ENCODE data around the gene HDAC8.
"Not testable (repeated sequence)": the region's sequence is repeated elsewhere in the genome, so short reads cannot be mapped to it uniquely, and the experiment has no call there.

Gene HDAC8

GRCh38 chrX:72409993-72410392 lies 162.7 kb downstream of the HDAC8 start:
- Histone ChIP-seq H3K27ac (ENCODE audit: insufficient read depth, low read length, poor library complexity, severe bottlenecking) (no peak overlapping the region), H3K4me1 (ENCODE audit: control insufficient read depth, insufficient read depth, low read length, poor library complexity, severe bottlenecking) (no peaks in the 10 kb centered on the region), H3K9me3 (ENCODE audit: control insufficient read depth, low read length) (no peaks in the 10 kb centered on the region), H3K27me3 (replicated peaks; ENCODE audit: control insufficient read depth, insufficient read depth, low read length, poor library complexity, severe bottlenecking) (no peaks in the 10 kb centered on the region), H3K4me3 (ENCODE audit: insufficient read depth, low read depth, low read length, poor library complexity, severe bottlenecking) (no peak overlapping the region), H3K36me3 (ENCODE audit: control insufficient read depth, insufficient read depth, low read length) (no peaks in the 10 kb centered on the region)
- DNase-seq: no peak

- H3K27me3 ChIP-seq (replicated peaks; ENCODE audit: control insufficient read depth, insufficient read depth, low read length, poor library complexity, severe bottlenecking): no peaks in the 10 kb centered on the region
- DNase-seq: no peak
- no peak overlapping the region for H3K4me3 ChIP-seq (ENCODE audit: insufficient read depth, low read depth, low read length, poor library complexity, severe bottlenecking)
- H3K4me1 ChIP-seq (ENCODE audit: control insufficient read depth, insufficient read depth, low read length, poor library complexity, severe bottlenecking): no peaks in the 10 kb centered on the region
- no peak overlapping the region for H3K27ac ChIP-seq (ENCODE audit: insufficient read depth, low read length, poor library complexity, severe bottlenecking)
- H3K9me3 ChIP-seq (ENCODE audit: control insufficient read depth, low read length): no peaks in the 10 kb centered on the region
- H3K36me3 ChIP-seq (ENCODE audit: control insufficient read depth, insufficient read depth, low read length): no peaks in the 10 kb centered on the region
Measured at GRCh38 chrX:72408885-72409284, 163.8 kb downstream of the HDAC8 start.

GRCh38 chrX:72405136-72405535 lies 167.5 kb downstream of the HDAC8 start:
- H3K36me3 ChIP-seq (ENCODE audit: control insufficient read depth, insufficient read depth, low read length); H3K9me3 ChIP-seq (ENCODE audit: control insufficient read depth, low read length); DNase-seq; H3K4me1 ChIP-seq (ENCODE audit: control insufficient read depth, insufficient read depth, low read length, poor library complexity, severe bottlenecking); H3K27me3 ChIP-seq (replicated peaks; ENCODE audit: control insufficient read depth, insufficient read depth, low read length, poor library complexity, severe bottlenecking); H3K4me3 ChIP-seq (ENCODE audit: insufficient read depth, low read depth, low read length, poor library complexity, severe bottlenecking); H3K27ac ChIP-seq (ENCODE audit: insufficient read depth, low read length, poor library complexity, severe bottlenecking): not testable (repeated sequence)

- Histone ChIP-seq H3K27ac (ENCODE audit: insufficient read depth, low read length, poor library complexity, severe bottlenecking) (no peak overlapping the region), H3K27me3 (replicated peaks; ENCODE audit: control insufficient read depth, insufficient read depth, low read length, poor library complexity, severe bottlenecking) (no peaks in the 10 kb centered on the region), H3K4me1 (ENCODE audit: control insufficient read depth, insufficient read depth, low read length, poor library complexity, severe bottlenecking) (no peaks in the 10 kb centered on the region), H3K9me3 (ENCODE audit: control insufficient read depth, low read length) (no peaks in the 10 kb centered on the region), H3K36me3 (ENCODE audit: control insufficient read depth, insufficient read depth, low read length) (no peaks in the 10 kb centered on the region), H3K4me3 (ENCODE audit: insufficient read depth, low read depth, low read length, poor library complexity, severe bottlenecking) (no peak overlapping the region)
- no peak for DNase-seq
Measured at GRCh38 chrX:72402614-72403013, 170.0 kb downstream of the HDAC8 start.

- no peaks in the 10 kb centered on the region for H3K27me3 ChIP-seq (replicated peaks; ENCODE audit: control insufficient read depth, insufficient read depth, low read length, poor library complexity, severe bottlenecking)
- no peak for DNase-seq
- no peak overlapping the region for H3K4me3 ChIP-seq (ENCODE audit: insufficient read depth, low read depth, low read length, poor library complexity, severe bottlenecking)
- H3K4me1 ChIP-seq (ENCODE audit: control insufficient read depth, insufficient read depth, low read length, poor library complexity, severe bottlenecking): no peaks in the 10 kb centered on the region
- no peak overlapping the region for H3K27ac ChIP-seq (ENCODE audit: insufficient read depth, low read length, poor library complexity, severe bottlenecking)
- no peaks in the 10 kb centered on the region for H3K36me3 ChIP-seq (ENCODE audit: control insufficient read depth, insufficient read depth, low read length)
- no peaks in the 10 kb centered on the region for H3K9me3 ChIP-seq (ENCODE audit: control insufficient read depth, low read length)
Measured at GRCh38 chrX:72399816-72400215, 172.8 kb downstream of the HDAC8 start.

GRCh38 chrX:72396117-72396516 lies 176.5 kb downstream of the HDAC8 start:
- no peaks in the 10 kb centered on the region for H3K27me3 ChIP-seq (replicated peaks; ENCODE audit: control insufficient read depth, insufficient read depth, low read length, poor library complexity, severe bottlenecking)
- no peaks in the 10 kb centered on the region for H3K9me3 ChIP-seq (ENCODE audit: control insufficient read depth, low read length)
- no peak overlapping the region for H3K27ac ChIP-seq (ENCODE audit: insufficient read depth, low read length, poor library complexity, severe bottlenecking)
- no peaks in the 10 kb centered on the region for H3K4me1 ChIP-seq (ENCODE audit: control insufficient read depth, insufficient read depth, low read length, poor library complexity, severe bottlenecking)
- no peaks in the 10 kb centered on the region for H3K36me3 ChIP-seq (ENCODE audit: control insufficient read depth, insufficient read depth, low read length)
- no peak for DNase-seq
- no peak overlapping the region for H3K4me3 ChIP-seq (ENCODE audit: insufficient read depth, low read depth, low read length, poor library complexity, severe bottlenecking)

GRCh38 chrX:72395237-72395636 lies 177.4 kb downstream of the HDAC8 start:
- Histone ChIP-seq H3K27ac (ENCODE audit: insufficient read depth, low read length, poor library complexity, severe bottlenecking) (no peak overlapping the region), H3K36me3 (ENCODE audit: control insufficient read depth, insufficient read depth, low read length) (no peaks in the 10 kb centered on the region), H3K9me3 (ENCODE audit: control insufficient read depth, low read length) (no peaks in the 10 kb centered on the region), H3K4me3 (ENCODE audit: insufficient read depth, low read depth, low read length, poor library complexity, severe bottlenecking) (no peak overlapping the region), H3K4me1 (ENCODE audit: control insufficient read depth, insufficient read depth, low read length, poor library complexity, severe bottlenecking) (no peaks in the 10 kb centered on the region), H3K27me3 (replicated peaks; ENCODE audit: control insufficient read depth, insufficient read depth, low read length, poor library complexity, severe bottlenecking) (no peaks in the 10 kb centered on the region)
- no peak for DNase-seq

- no peaks in the 10 kb centered on the region for H3K4me1 ChIP-seq (ENCODE audit: control insufficient read depth, insufficient read depth, low read length, poor library complexity, severe bottlenecking)
- DNase-seq: no peak
- H3K36me3 ChIP-seq (ENCODE audit: control insufficient read depth, insufficient read depth, low read length): no peaks in the 10 kb centered on the region
- H3K27me3 ChIP-seq (replicated peaks; ENCODE audit: control insufficient read depth, insufficient read depth, low read length, poor library complexity, severe bottlenecking): no peaks in the 10 kb centered on the region
- H3K9me3 ChIP-seq (ENCODE audit: control insufficient read depth, low read length): no peaks in the 10 kb centered on the region
- H3K4me3 ChIP-seq (ENCODE audit: insufficient read depth, low read depth, low read length, poor library complexity, severe bottlenecking): no peak overlapping the region
- H3K27ac ChIP-seq (ENCODE audit: insufficient read depth, low read length, poor library complexity, severe bottlenecking): no peak overlapping the region
Measured at GRCh38 chrX:72394518-72395170, 178.0 kb downstream of the HDAC8 start.

- Histone ChIP-seq H3K36me3 (ENCODE audit: control insufficient read depth, insufficient read depth, low read length) (no peaks in the 10 kb centered on the region), H3K27me3 (replicated peaks; ENCODE audit: control insufficient read depth, insufficient read depth, low read length, poor library complexity, severe bottlenecking) (no peaks in the 10 kb centered on the region), H3K4me1 (ENCODE audit: control insufficient read depth, insufficient read depth, low read length, poor library complexity, severe bottlenecking) (no peaks in the 10 kb centered on the region), H3K4me3 (ENCODE audit: insufficient read depth, low read depth, low read length, poor library complexity, severe bottlenecking) (no peak overlapping the region), H3K9me3 (ENCODE audit: control insufficient read depth, low read length) (no peaks in the 10 kb centered on the region), H3K27ac (ENCODE audit: insufficient read depth, low read length, poor library complexity, severe bottlenecking) (no peak overlapping the region)
- DNase-seq: no peak
Measured at GRCh38 chrX:72393836-72394517, 178.7 kb downstream of the HDAC8 start.

DNA sequence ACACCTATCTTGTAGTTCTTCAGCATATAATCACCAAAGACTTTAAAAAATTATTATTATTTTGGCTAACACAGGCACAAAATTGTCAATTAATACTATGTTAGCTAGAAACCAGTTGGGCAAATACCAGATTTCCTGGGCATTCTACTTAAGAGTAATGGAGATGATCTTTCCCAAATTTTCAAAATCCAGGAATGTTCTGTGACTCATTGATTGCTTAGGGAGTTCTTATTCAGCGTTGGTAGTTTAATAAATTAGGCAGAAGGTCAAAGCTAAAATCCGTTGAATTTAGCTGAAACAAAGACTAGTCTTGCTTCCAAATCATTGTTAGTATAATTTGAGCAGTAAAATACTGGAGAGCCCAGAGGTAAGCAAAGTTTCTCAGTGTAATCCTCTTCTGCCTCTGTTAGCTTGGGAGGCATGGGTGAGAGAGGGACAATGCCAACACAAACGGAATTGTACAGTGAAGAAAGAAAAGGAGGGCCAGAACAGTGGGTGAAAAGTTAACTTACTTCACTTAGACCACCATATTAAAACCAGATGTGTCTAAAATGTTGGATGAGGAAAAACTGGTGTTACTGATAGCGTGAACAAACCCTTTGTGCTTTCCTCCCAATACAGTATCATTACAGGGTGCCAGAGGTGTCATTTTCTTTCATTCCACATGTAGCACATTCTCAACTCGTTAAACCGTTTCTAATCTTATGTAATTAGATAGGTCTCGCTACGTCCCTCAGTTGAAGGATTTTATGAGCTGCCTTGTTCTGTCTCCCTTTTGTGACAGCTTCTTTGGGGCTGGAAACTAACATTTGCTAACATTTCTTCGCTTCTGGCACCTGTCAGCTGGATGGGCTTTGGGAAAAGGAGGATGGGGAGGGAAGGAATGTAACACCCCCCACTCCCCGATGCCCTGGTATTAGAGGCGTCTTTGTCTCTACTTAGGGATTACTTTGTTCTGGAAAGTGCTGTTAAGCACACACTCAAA lies 179.5 kb downstream of the HDAC8 start:
- Histone ChIP-seq H3K4me1 (ENCODE audit: control insufficient read depth, insufficient read depth, low read length, poor library complexity, severe bottlenecking) (no peaks in the 10 kb centered on the region), H3K4me3 (ENCODE audit: insufficient read depth, low read depth, low read length, poor library complexity, severe bottlenecking) (no peak overlapping the region), H3K9me3 (ENCODE audit: control insufficient read depth, low read length) (no peaks in the 10 kb centered on the region), H3K36me3 (ENCODE audit: control insufficient read depth, insufficient read depth, low read length) (no peaks in the 10 kb centered on the region), H3K27ac (ENCODE audit: insufficient read depth, low read length, poor library complexity, severe bottlenecking) (no peak overlapping the region), H3K27me3 (replicated peaks; ENCODE audit: control insufficient read depth, insufficient read depth, low read length, poor library complexity, severe bottlenecking) (no peaks in the 10 kb centered on the region)
- no peak for DNase-seq
